ENCODE data around the gene PRRG2.

- TF ChIP-seq CTCF (IDR thresholded peaks at IDR 0.05) (no peak), POLR2A (IDR thresholded peaks at IDR 0.05) (no peak)
Measured at GRCh38 chr19:49596954-49597702, 16.0 kb downstream of the PRRG2 start.
